Measurements from ENCODE around the gene PCDHGB3.
A peak's percentile ranks its signal among the peaks of the same experiment; 100 is the strongest.
"Not testable (repeated sequence)": the region's sequence is repeated elsewhere in the genome, so short reads cannot be mapped to it uniquely, and the experiment has no call there.

PCDHGB3 gene

GRCh38 chr5:141363952-141364660, 5.9 kb upstream of the PCDHGB3 start, which contains the start of gene PCDHGA5:
TSS of gene PCDHGA5 (plus strand) at chr5:141364162. CDS start at chr5:141364331, 169 bp downstream.
- H3K27ac ChIP-seq = no peak within 1 kb of the TSS
- TF ChIP-seq CTCF (conservative IDR thresholded peaks at IDR 0.05) (peak; percentile 34), ZFX (IDR thresholded peaks at IDR 0.05) (no peak)

GRCh38 chr5:141366016-141366896, 3.8 kb upstream of the PCDHGB3 start:
- H3K27ac ChIP-seq = no peak overlapping the region
- TF ChIP-seq CTCF (conservative IDR thresholded peaks at IDR 0.05) (no peak), ZFX (IDR thresholded peaks at IDR 0.05) (no peak)

GRCh38 chr5:141371572-141372475, 1.8 kb downstream of the PCDHGB3 start:
- no peak overlapping the region for H3K27ac ChIP-seq
- TF ChIP-seq CTCF (conservative IDR thresholded peaks at IDR 0.05) = no peak
- TF ChIP-seq ZFX (IDR thresholded peaks at IDR 0.05) = no peak

- H3K27ac ChIP-seq = no peak within 1 kb of the TSS
- TF ChIP-seq ZFX (IDR thresholded peaks at IDR 0.05) = no peak
- TF ChIP-seq CTCF (conservative IDR thresholded peaks at IDR 0.05) = peak; percentile 75
These were observed 3.8 kb downstream of the PCDHGB3 start, which contains the start of gene PCDHGA6 for GRCh38 chr5:141373673-141374317. TSS of gene PCDHGA6 (plus strand) at chr5:141373891. CDS start at chr5:141374084, 193 bp downstream.

- no peak overlapping the region for H3K27ac ChIP-seq
- TF ChIP-seq ZFX (IDR thresholded peaks at IDR 0.05) (no peak), CTCF (conservative IDR thresholded peaks at IDR 0.05) (no peak)
These were observed 4.6 kb downstream of the PCDHGB3 start for GRCh38 chr5:141374627-141375026.

GRCh38 chr5:141375444-141376155, 5.6 kb downstream of the PCDHGB3 start:
- TF ChIP-seq CTCF (conservative IDR thresholded peaks at IDR 0.05) = peak; percentile 41
- H3K27ac ChIP-seq = not testable (repeated sequence)
